Measurements from ENCODE around the gene SDF2.

Gene SDF2

GRCh38 chr17:28661635-28662526, at the start of gene SDF2, which contains the start of gene SUPT6H:
Gene SDF2, minus strand, starts transcription at chr17:28661906. Its CDS starts 30 bp downstream, at chr17:28661876.
Gene SUPT6H, plus strand, starts transcription at chr17:28662205. Its CDS starts 11,197 bp downstream, at chr17:28673402.
- DNase-seq, result peak; percentile 81

GRCh38 chr17:28710861-28711722, 49.4 kb upstream of the SDF2 start:
- DNase-seq, result peak; percentile 86

- no peak for DNase-seq
Observed at GRCh38 chr17:28707339-28707720, 45.6 kb upstream of the SDF2 start.

- DNase-seq, result no peak
Observed at GRCh38 chr17:28706471-28707338, 45.0 kb upstream of the SDF2 start.

GRCh38 chr17:28705728-28706334, 44.1 kb upstream of the SDF2 start:
- no peak for DNase-seq

- DNase-seq, result no peak
Observed at GRCh38 chr17:28705074-28705659, 43.5 kb upstream of the SDF2 start.

- DNase-seq, result no peak
Observed at GRCh38 chr17:28704219-28704858, 42.6 kb upstream of the SDF2 start.

GRCh38 chr17:28703552-28704218, 42.0 kb upstream of the SDF2 start:
- DNase-seq, result no peak

- DNase-seq, result no peak
Observed at GRCh38 chr17:28702752-28703150, 41.0 kb upstream of the SDF2 start.

- no peak for DNase-seq
Observed at GRCh38 chr17:28702026-28702751, 40.5 kb upstream of the SDF2 start.

- DNase-seq, result no peak
Observed at GRCh38 chr17:28700830-28701492, 39.3 kb upstream of the SDF2 start.

GRCh38 chr17:28700278-28700677, 38.6 kb upstream of the SDF2 start:
- no peak for DNase-seq

GRCh38 chr17:28698253-28698941, 36.7 kb upstream of the SDF2 start:
- no peak for DNase-seq

GRCh38 chr17:28693869-28694268, 32.2 kb upstream of the SDF2 start:
- DNase-seq, result no peak

- DNase-seq, result no peak
Observed at GRCh38 chr17:28689011-28689410, 27.3 kb upstream of the SDF2 start.

- no peak for DNase-seq
Observed at GRCh38 chr17:28688481-28688880, 26.8 kb upstream of the SDF2 start.

GRCh38 chr17:28686296-28686695, 24.6 kb upstream of the SDF2 start:
- peak; percentile 70 for DNase-seq

GRCh38 chr17:28685366-28685765, 23.7 kb upstream of the SDF2 start:
- no peak for DNase-seq

GRCh38 chr17:28684963-28685362, 23.3 kb upstream of the SDF2 start:
- peak; percentile 99 for DNase-seq

Data from NCI-H524 treated with DMSO at 0.1 percent for 48 hours (cell line).